ENCODE data around the gene HIVEP3. TPM values are rescaled to one million over a fixed set of nuclear protein-coding genes. Genes with fewer than 3 reads are reported as not detected.

HIVEP3 gene
- total RNA-seq, 1 experiment from 2014 or later: 0.55 TPM

DNA sequence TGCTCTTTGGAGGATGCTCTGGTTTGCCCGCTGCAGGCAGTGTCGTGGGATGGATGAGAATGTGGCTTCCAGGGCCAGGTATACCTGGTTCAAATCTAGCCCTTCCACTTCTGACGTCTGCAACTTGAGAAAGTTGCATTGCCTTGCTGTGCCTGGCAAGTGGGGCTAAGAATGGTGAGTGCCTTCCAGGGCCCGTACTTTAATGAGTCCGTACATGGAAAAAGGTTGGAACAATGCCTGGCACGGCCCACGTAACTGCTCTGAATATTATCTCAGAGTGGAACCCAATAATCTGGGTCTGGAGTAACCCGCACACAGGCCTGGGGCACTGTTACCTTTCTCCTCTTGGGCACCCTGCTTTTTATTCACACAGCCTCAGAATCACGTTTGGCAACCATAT is 287.6 kb downstream of the HIVEP3 start:
- ChIA-PET CTCF (no interaction called here), POLR2A (no interaction called here)
- H3K4me1 Mint-ChIP-seq: no peaks in the 10 kb centered on the region; the same call in 1 of the 2 replicates
- H3K36me3 Mint-ChIP-seq: no peaks in the 10 kb centered on the region
- DNase-seq (ENCODE audit: low spot score): no peak
- no peak for ATAC-seq
- H3K27ac Mint-ChIP-seq: no peak overlapping the region
- no peaks in the 10 kb centered on the region for H3K27me3 Mint-ChIP-seq (ENCODE audit: low read depth)
- TF ChIP-seq, protein P1, sequence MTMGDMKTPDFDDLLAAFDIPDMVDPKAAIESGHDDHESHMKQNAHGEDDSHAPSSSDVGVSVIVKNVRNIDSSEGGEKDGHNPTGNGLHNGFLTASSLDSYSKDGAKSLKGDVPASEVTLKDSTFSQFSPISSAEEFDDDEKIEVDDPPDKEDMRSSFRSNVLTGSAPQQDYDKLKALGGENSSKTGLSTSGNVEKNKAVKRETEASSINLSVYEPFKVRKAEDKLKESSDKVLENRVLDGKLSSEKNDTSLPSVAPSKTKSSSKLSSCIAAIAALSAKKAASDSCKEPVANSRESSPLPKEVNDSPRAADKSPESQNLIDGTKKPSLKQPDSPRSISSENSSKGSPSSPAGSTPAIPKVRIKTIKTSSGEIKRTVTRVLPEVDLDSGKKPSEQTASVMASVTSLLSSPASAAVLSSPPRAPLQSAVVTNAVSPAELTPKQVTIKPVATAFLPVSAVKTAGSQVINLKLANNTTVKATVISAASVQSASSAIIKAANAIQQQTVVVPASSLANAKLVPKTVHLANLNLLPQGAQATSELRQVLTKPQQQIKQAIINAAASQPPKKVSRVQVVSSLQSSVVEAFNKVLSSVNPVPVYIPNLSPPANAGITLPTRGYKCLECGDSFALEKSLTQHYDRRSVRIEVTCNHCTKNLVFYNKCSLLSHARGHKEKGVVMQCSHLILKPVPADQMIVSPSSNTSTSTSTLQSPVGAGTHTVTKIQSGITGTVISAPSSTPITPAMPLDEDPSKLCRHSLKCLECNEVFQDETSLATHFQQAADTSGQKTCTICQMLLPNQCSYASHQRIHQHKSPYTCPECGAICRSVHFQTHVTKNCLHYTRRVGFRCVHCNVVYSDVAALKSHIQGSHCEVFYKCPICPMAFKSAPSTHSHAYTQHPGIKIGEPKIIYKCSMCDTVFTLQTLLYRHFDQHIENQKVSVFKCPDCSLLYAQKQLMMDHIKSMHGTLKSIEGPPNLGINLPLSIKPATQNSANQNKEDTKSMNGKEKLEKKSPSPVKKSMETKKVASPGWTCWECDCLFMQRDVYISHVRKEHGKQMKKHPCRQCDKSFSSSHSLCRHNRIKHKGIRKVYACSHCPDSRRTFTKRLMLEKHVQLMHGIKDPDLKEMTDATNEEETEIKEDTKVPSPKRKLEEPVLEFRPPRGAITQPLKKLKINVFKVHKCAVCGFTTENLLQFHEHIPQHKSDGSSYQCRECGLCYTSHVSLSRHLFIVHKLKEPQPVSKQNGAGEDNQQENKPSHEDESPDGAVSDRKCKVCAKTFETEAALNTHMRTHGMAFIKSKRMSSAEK (CRISPR knock-in tag; IDR thresholded peaks at IDR 0.05; ENCODE audit: borderline replicate concordance): no peak
- TF ChIP-seq EMX1 (CRISPR knock-in tag; IDR thresholded peaks at IDR 0.05) (no peak), ZBTB21 (CRISPR knock-in tag; IDR thresholded peaks at IDR 0.05; ENCODE audit: borderline replicate concordance) (no peak), ESRRA (CRISPR knock-in tag; IDR thresholded peaks at IDR 0.05; ENCODE audit: borderline replicate concordance) (no peak), GRHL2 (CRISPR knock-in tag; IDR thresholded peaks at IDR 0.05; ENCODE audit: insufficient replicate concordance, severe bottlenecking) (no peak), NR2C2 (CRISPR knock-in tag; IDR thresholded peaks at IDR 0.05) (no peak), MYBL2 (CRISPR knock-in tag; IDR thresholded peaks at IDR 0.05) (no peak), HMGA2 (CRISPR knock-in tag; IDR thresholded peaks at IDR 0.05) (no peak)
- TF ChIP-seq, protein P2, sequence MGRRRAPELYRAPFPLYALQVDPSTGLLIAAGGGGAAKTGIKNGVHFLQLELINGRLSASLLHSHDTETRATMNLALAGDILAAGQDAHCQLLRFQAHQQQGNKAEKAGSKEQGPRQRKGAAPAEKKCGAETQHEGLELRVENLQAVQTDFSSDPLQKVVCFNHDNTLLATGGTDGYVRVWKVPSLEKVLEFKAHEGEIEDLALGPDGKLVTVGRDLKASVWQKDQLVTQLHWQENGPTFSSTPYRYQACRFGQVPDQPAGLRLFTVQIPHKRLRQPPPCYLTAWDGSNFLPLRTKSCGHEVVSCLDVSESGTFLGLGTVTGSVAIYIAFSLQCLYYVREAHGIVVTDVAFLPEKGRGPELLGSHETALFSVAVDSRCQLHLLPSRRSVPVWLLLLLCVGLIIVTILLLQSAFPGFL (CRISPR knock-in tag; IDR thresholded peaks at IDR 0.05; ENCODE audit: borderline replicate concordance): no peak
- no peak overlapping the region for H3K4me3 Mint-ChIP-seq
- no peaks in the 10 kb centered on the region for H3K9me3 Mint-ChIP-seq

DNA sequence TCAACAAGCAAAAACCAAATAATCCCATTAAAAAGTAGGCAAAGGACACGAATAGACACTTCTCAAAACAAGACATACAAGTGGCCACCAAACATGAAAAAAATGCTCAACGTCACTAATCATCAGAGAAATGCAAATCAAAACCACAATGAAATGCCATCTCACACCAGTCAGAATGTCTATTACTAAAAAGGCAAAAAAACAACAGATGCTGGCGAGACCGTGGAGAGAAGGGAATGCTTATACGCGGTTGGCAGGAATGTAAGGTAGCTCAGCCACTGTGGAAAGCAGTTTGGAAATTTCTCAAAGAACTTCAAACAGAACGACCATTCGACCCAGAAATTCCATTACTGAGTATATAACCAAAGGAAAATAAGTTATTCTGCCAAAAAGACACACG is 289.2 kb downstream of the HIVEP3 start:
- no peak for DNase-seq (ENCODE audit: low spot score)
- Mint-ChIP-seq H3K4me1 (no peaks in the 10 kb centered on the region; the same call in 1 of the 2 replicates), H3K36me3 (no peaks in the 10 kb centered on the region), H3K4me3 (no peak overlapping the region), H3K27ac (no peak overlapping the region), H3K27me3 (ENCODE audit: low read depth) (no peaks in the 10 kb centered on the region), H3K9me3 (no peaks in the 10 kb centered on the region)
- no peak for ATAC-seq
- ChIA-PET CTCF (no interaction called here), POLR2A (no interaction called here)
- TF ChIP-seq, protein P3, sequence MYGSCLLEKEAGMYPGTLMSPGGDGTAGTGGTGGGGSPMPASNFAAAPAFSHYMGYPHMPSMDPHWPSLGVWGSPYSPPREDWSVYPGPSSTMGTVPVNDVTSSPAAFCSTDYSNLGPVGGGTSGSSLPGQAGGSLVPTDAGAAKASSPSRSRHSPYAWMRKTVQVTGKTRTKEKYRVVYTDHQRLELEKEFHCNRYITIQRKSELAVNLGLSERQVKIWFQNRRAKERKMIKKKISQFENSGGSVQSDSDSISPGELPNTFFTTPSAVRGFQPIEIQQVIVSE (CRISPR knock-in tag; IDR thresholded peaks at IDR 0.05; ENCODE audit: borderline replicate concordance): no peak
- TF ChIP-seq FOXK1 (CRISPR knock-in tag; IDR thresholded peaks at IDR 0.05): no peak
- no peak for TF ChIP-seq ZNF416 (CRISPR knock-in tag; IDR thresholded peaks at IDR 0.05)
- no peak for TF ChIP-seq NFYB (CRISPR knock-in tag; conservative IDR thresholded peaks at IDR 0.05; ENCODE audit: low read depth)
- TF ChIP-seq SOX15 (CRISPR knock-in tag; IDR thresholded peaks at IDR 0.05): no peak
- TF ChIP-seq, protein P4, sequence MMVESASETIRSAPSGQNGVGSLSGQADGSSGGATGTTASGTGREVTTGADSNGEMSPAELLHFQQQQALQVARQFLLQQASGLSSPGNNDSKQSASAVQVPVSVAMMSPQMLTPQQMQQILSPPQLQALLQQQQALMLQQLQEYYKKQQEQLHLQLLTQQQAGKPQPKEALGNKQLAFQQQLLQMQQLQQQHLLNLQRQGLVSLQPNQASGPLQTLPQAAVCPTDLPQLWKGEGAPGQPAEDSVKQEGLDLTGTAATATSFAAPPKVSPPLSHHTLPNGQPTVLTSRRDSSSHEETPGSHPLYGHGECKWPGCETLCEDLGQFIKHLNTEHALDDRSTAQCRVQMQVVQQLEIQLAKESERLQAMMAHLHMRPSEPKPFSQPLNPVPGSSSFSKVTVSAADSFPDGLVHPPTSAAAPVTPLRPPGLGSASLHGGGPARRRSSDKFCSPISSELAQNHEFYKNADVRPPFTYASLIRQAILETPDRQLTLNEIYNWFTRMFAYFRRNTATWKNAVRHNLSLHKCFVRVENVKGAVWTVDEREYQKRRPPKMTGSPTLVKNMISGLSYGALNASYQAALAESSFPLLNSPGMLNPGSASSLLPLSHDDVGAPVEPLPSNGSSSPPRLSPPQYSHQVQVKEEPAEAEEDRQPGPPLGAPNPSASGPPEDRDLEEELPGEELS (CRISPR knock-in tag; IDR thresholded peaks at IDR 0.05): no peak
- TF ChIP-seq TEAD4 (CRISPR knock-in tag; IDR thresholded peaks at IDR 0.05): no peak
- TF ChIP-seq EMX1 (CRISPR knock-in tag; IDR thresholded peaks at IDR 0.05): no peak
- no peak for TF ChIP-seq SP1 (CRISPR knock-in tag; conservative IDR thresholded peaks at IDR 0.05)
- no peak for TF ChIP-seq ZNF121 (CRISPR knock-in tag; IDR thresholded peaks at IDR 0.05)
- TF ChIP-seq, protein P5, sequence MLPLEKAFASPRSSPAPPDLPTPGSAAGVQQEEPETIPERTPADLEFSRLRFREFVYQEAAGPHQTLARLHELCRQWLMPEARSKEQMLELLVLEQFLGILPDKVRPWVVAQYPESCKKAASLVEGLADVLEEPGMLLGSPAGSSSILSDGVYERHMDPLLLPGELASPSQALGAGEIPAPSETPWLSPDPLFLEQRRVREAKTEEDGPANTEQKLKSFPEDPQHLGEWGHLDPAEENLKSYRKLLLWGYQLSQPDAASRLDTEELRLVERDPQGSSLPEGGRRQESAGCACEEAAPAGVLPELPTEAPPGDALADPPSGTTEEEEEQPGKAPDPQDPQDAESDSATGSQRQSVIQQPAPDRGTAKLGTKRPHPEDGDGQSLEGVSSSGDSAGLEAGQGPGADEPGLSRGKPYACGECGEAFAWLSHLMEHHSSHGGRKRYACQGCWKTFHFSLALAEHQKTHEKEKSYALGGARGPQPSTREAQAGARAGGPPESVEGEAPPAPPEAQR (CRISPR knock-in tag; IDR thresholded peaks at IDR 0.05): no peak
- TF ChIP-seq, protein P6, sequence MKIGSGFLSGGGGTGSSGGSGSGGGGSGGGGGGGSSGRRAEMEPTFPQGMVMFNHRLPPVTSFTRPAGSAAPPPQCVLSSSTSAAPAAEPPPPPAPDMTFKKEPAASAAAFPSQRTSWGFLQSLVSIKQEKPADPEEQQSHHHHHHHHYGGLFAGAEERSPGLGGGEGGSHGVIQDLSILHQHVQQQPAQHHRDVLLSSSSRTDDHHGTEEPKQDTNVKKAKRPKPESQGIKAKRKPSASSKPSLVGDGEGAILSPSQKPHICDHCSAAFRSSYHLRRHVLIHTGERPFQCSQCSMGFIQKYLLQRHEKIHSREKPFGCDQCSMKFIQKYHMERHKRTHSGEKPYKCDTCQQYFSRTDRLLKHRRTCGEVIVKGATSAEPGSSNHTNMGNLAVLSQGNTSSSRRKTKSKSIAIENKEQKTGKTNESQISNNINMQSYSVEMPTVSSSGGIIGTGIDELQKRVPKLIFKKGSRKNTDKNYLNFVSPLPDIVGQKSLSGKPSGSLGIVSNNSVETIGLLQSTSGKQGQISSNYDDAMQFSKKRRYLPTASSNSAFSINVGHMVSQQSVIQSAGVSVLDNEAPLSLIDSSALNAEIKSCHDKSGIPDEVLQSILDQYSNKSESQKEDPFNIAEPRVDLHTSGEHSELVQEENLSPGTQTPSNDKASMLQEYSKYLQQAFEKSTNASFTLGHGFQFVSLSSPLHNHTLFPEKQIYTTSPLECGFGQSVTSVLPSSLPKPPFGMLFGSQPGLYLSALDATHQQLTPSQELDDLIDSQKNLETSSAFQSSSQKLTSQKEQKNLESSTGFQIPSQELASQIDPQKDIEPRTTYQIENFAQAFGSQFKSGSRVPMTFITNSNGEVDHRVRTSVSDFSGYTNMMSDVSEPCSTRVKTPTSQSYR (CRISPR knock-in tag; IDR thresholded peaks at IDR 0.05): no peak

Data from WTC11 (cell line).